Natural killer cell (primary cell): ENCODE measurements around the gene SH3GL1. TPM values are rescaled to one million over a fixed set of nuclear protein-coding genes. Genes with fewer than 3 reads are reported as not detected.

Experiments
- ATAC-seq, 3 donors: fragments of 150-1000 bp in 2 of 3; fragments of 200-7000 bp in 1 of 3; cut with Tn5 transposase; 1 replicate in 1 of 3; 2 replicates in 2 of 3; pipeline ENCODE4 v1.10.0; 2021; ENCODE audit warnings: mild to moderate bottlenecking in 2 of 3, moderate library complexity in 2 of 3
- DNase-seq, 2 donors: peaks; one replicate each; pipeline versions ENCODE4 v3.0.0 to v3.0.0-alpha.2; 2013 to 2021; ENCODE audit warnings: mixed read lengths in 1 of 2
- H3K27ac ChIP-seq: one replicate; pipeline ENCODE4 v1.5.1; 2013; ENCODE audit warnings: mild to moderate bottlenecking, low read length
- H3K27me3 ChIP-seq: one replicate; pipeline ENCODE4 v1.6.1; 2013; ENCODE audit warnings: low read length; ENCODE audit not compliant: control insufficient read depth, insufficient read depth
- H3K36me3 ChIP-seq: one replicate; pipeline ENCODE4 v1.6.1; 2013; ENCODE audit warnings: low read length; ENCODE audit not compliant: control insufficient read depth, insufficient read depth
- H3K4me1 ChIP-seq: one replicate; pipeline ENCODE4 v1.6.1; 2013; ENCODE audit warnings: low read length; ENCODE audit not compliant: control insufficient read depth, insufficient read depth
- H3K4me3 ChIP-seq: one replicate; pipeline ENCODE4 v1.5.1; 2013; ENCODE audit warnings: low read length
- H3K9me3 ChIP-seq: one replicate; pipeline ENCODE4 v1.6.1; 2013; ENCODE audit warnings: low read length; ENCODE audit not compliant: control insufficient read depth, insufficient read depth
- H3K27ac Mint-ChIP-seq, 2 donors: one replicate each; pipeline ENCODE4 v1.8.0; 2022; ENCODE audit warnings: mild to moderate bottlenecking in 2 of 2, mixed read lengths in 2 of 2, moderate library complexity in 1 of 2
- H3K27me3 Mint-ChIP-seq, 2 donors: one replicate each; pipeline ENCODE4 v1.8.0; 2022; ENCODE audit warnings: low read depth in 2 of 2, mixed read lengths in 2 of 2
- H3K36me3 Mint-ChIP-seq: one replicate; pipeline ENCODE4 v1.8.0; 2022; ENCODE audit warnings: mixed read lengths
- H3K4me1 Mint-ChIP-seq, 2 donors: one replicate each; pipeline ENCODE4 v1.8.0; 2022; ENCODE audit warnings: mixed read lengths in 2 of 2
- H3K4me3 Mint-ChIP-seq: one replicate; pipeline ENCODE4 v1.8.0; 2022; ENCODE audit warnings: mild to moderate bottlenecking, moderate library complexity, mixed read lengths
- H3K9me3 Mint-ChIP-seq, 2 donors: one replicate each; pipeline ENCODE4 v1.8.0; 2022; ENCODE audit warnings: mixed read lengths in 2 of 2
- CTCF ChIP-seq: fragments of 200-600 bp; IDR thresholded peaks from one replicate; pipeline ENCODE4 v1.8.0; 2022; ENCODE audit warnings: antibody characterized with exemption
- WGBS: methylation state at CpG from one replicate; pipeline ENCODE4 v1.1.7; 2013; ENCODE audit warnings: missing lambda C conversion rate; ENCODE audit not compliant: insufficient coverage; 5-methylcytosine and 5-hydroxymethylcytosine counted together
- intact Hi-C: fragments of 100-400 bp; cut with micrococcal nuclease; formaldehyde crosslinking; loops from one replicate; pipeline ENCODE4 v1.14.2; 2022
- total RNA-seq, 4 donors: library from RNA; stranded (reverse); fragments of 120-200 nt in 1 of 4; gene quantifications; one replicate each; pipeline versions ENCODE4 v1.2.3 to v1.2.4, GENCODE V29; 2013 to 2022

SH3GL1 gene
- total RNA-seq, 3 donors from 2014 or later (not counting 1 experiment from before 2014, with no cell fraction given) = 43.9 to 55.7 (median 49.2) TPM

- H3K27ac ChIP-seq = peak overlapping the region; percentile 85
- Mint-ChIP-seq H3K36me3 (no peaks in the 10 kb centered on the region), H3K27ac (peak overlapping the region; percentile 93), H3K4me3 (peak overlapping the region; percentile 42), H3K4me1 (peaks cover 24 to 47% of the 10 kb centered on the region in 2 donors), H3K27me3 (no peaks in the 10 kb centered on the region), H3K9me3 (no peaks in the 10 kb centered on the region)
- peaks cover 28% of the 10 kb centered on the region for H3K36me3 ChIP-seq
- 90% methylated on average over 13 of the region's 13 CpGs for WGBS
- no peaks in the 10 kb centered on the region for H3K9me3 ChIP-seq
- TF ChIP-seq CTCF = no peak
- H3K4me3 ChIP-seq = no peak overlapping the region
- DNase-seq = no peak
- intact Hi-C loops = no loop called here
- H3K4me1 ChIP-seq = peaks cover 53% of the 10 kb centered on the region
- ATAC-seq = no peak
- no peaks in the 10 kb centered on the region for H3K27me3 ChIP-seq
Measured at GRCh38 chr19:4367781-4368127, 32.6 kb downstream of the SH3GL1 start.

- no peaks in the 10 kb centered on the region for H3K27me3 ChIP-seq
- no peaks in the 10 kb centered on the region for H3K9me3 ChIP-seq
- DNase-seq (no peak), ATAC-seq (no peak)
- intact Hi-C loops = no loop called here
- H3K27ac Mint-ChIP-seq = peak overlapping the region; percentile 93
- TF ChIP-seq CTCF = no peak
- H3K36me3 Mint-ChIP-seq = no peaks in the 10 kb centered on the region
- H3K9me3 Mint-ChIP-seq = no peaks in the 10 kb centered on the region
- 96% methylated on average over 10 of the region's 10 CpGs for WGBS
- H3K4me1 ChIP-seq = peaks cover 48% of the 10 kb centered on the region
- peaks cover 24 to 46% of the 10 kb centered on the region in 2 donors for H3K4me1 Mint-ChIP-seq
- H3K27ac ChIP-seq = peak overlapping the region; percentile 85
- peaks cover 32% of the 10 kb centered on the region for H3K36me3 ChIP-seq
- no peak overlapping the region for H3K4me3 ChIP-seq
- H3K4me3 Mint-ChIP-seq = peak overlapping the region; percentile 28
- no peaks in the 10 kb centered on the region for H3K27me3 Mint-ChIP-seq
Measured at GRCh38 chr19:4367336-4367723, 33.0 kb downstream of the SH3GL1 start.

DNA sequence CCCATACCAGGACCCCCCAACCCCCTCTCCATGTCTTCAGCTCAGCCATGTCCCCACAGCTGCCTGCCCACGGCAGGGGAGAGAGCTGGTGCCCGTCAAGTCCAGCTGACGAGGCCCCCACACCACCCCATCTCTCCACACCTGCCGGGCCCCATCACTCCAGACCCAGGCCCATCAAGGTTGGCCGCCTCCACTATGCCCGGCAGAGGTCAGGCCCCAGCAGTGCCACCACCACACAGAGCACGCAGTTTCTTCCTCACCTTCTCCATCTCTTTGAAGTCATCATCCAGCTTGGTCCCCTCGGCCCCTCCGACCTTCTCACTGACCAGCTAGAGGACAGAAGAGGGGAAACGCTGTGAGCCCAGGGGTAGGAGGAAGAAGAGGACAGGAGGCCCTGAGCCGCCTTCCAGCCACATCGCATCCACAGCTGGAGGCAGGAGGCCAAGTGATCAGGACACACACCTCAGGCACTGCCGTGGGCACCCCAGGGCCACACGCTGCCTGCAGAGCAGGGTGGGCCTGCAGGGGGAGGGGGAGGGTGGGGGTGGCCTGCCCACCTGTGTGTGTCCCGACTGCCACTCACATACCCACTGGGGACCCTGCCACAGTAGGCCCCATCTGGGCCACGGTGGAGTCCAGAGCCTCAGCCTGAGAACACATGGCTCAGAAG is 33.5 kb downstream of the SH3GL1 start:
- no peak for ATAC-seq
- DNase-seq = no peak
- Mint-ChIP-seq H3K27ac (peak overlapping the region; percentile 93), H3K4me1 (peaks cover 24 to 41% of the 10 kb centered on the region in 2 donors), H3K4me3 (no peak overlapping the region), H3K27me3 (no peaks in the 10 kb centered on the region), H3K36me3 (no peaks in the 10 kb centered on the region), H3K9me3 (no peaks in the 10 kb centered on the region)
- Histone ChIP-seq H3K36me3 (peaks cover 35% of the 10 kb centered on the region), H3K27ac (peak overlapping the region; percentile 12), H3K4me1 (peaks cover 43% of the 10 kb centered on the region), H3K27me3 (no peaks in the 10 kb centered on the region), H3K4me3 (no peak overlapping the region), H3K9me3 (no peaks in the 10 kb centered on the region)
- WGBS = 96% methylated on average over 16 of the region's 16 CpGs
- intact Hi-C loops = no loop called here
- no peak for TF ChIP-seq CTCF
